SK-N-SH (cell line): ENCODE measurements around the gene ULK1. TPM values are rescaled to one million over a fixed set of nuclear protein-coding genes. Genes with fewer than 3 reads are reported as not detected.

ENCODE experiments used
- CTCF ChIA-PET: fragments of 300-600, 350-600 bp; formaldehyde crosslinking; extraction: SDS; loops from one replicate; lab custom pipeline; 2021; lab: Yijun Ruan, JAX
- POLR2A ChIA-PET: fragments of 350-600 bp; sonication (Branson Sonifier 250); formaldehyde crosslinking; extraction: SDS; loops from one replicate; lab custom pipeline; 2020; ENCODE audit warnings: antibody characterized with exemption, inconsistent platforms; lab: Yijun Ruan, JAX
- DNase-seq: peaks from one replicate; pipeline ENCODE4 v3.0.0; 2012
- H2AFZ ChIP-seq: fragments of 200-600 bp; sonication (generic); 2 replicates; pipeline ENCODE4 v1.8.1; 2016; ENCODE audit warnings: antibody characterized with exemption, mild to moderate bottlenecking, low read depth
- H3F3A ChIP-seq: fragments of 200-600 bp; sonication (generic); replicated peaks from 2 replicates; pipeline ENCODE3; 2016; ENCODE audit warnings: antibody characterized with exemption, mild to moderate bottlenecking; ENCODE audit not compliant: insufficient read depth
- H3K27ac ChIP-seq, 2 experiments: fragments of 200-500 bp in 1 of 2; fragments of 200-600 bp in 1 of 2; sonication (Bioruptor generic) in 1 of 2; sonication (generic), shearing (Covaris generic) in 1 of 2; 2 replicates each; pipeline versions ENCODE4 v1.5.1 to v1.6.1; 2014 to 2016; ENCODE audit warnings: low read depth in 2 of 2, inconsistent platforms in 1 of 2, low read length in 1 of 2, mild to moderate bottlenecking in 1 of 2, mixed read lengths in 1 of 2
- H3K27me3 ChIP-seq: fragments of 200-600 bp; sonication (generic), shearing (Covaris generic); 2 replicates; pipeline ENCODE4 v1.6.1; 2016; ENCODE audit warnings: mixed run types; ENCODE audit not compliant: insufficient read depth
- H3K36me3 ChIP-seq, 2 experiments: fragments of 200-500 bp in 1 of 2; fragments of 200-600 bp in 1 of 2; sonication (Bioruptor generic) in 1 of 2; sonication (generic) in 1 of 2; replicated peaks in 1 of 2; 2 replicates each; pipeline versions ENCODE3 to v1.5.1; 2014 to 2016; ENCODE audit warnings: low read length in 1 of 2, mild to moderate bottlenecking in 1 of 2; ENCODE audit not compliant: insufficient read depth in 2 of 2, control insufficient read depth in 1 of 2
- H3K4me1 ChIP-seq, 2 experiments: fragments of 200-500 bp in 1 of 2; fragments of 200-600 bp in 1 of 2; sonication (Bioruptor generic) in 1 of 2; sonication (generic), shearing (Covaris generic) in 1 of 2; 2 replicates each; pipeline versions ENCODE4 v1.5.1 to v1.6.1; 2014 to 2016; ENCODE audit warnings: low read depth in 1 of 2, low read length in 1 of 2, mixed run types in 1 of 2; ENCODE audit not compliant: insufficient read depth in 2 of 2, control insufficient read depth in 1 of 2
- H3K4me2 ChIP-seq: fragments of 200-600 bp; sonication (generic), shearing (Covaris generic); 2 replicates; pipeline ENCODE4 v1.6.1; 2017; ENCODE audit warnings: mixed run types
- H3K4me3 ChIP-seq, 2 experiments: fragments of 200-500 bp in 1 of 2; fragments of 200-600 bp in 1 of 2; sonication (Bioruptor generic) in 1 of 2; sonication (generic), shearing (Covaris generic) in 1 of 2; 2 replicates each; pipeline versions ENCODE4 v1.5.1 to v1.8.1; 2014 to 2016; ENCODE audit warnings: low read depth in 2 of 2, inconsistent platforms in 1 of 2, low read length in 1 of 2, mild to moderate bottlenecking in 1 of 2, mixed read lengths in 1 of 2, moderate library complexity in 1 of 2
- H3K79me2 ChIP-seq: fragments of 200-600 bp; sonication (generic); 2 replicates; pipeline ENCODE4 v1.8.1; 2017; ENCODE audit warnings: mild to moderate bottlenecking; ENCODE audit not compliant: insufficient read depth
- H3K9ac ChIP-seq: fragments of 200-600 bp; sonication (generic); 2 replicates; pipeline ENCODE4 v1.6.1; 2017; ENCODE audit warnings: mixed run types
- H3K9me2 ChIP-seq: fragments of 200-600 bp; sonication (generic); 2 replicates; pipeline ENCODE4 v1.6.1; 2017; ENCODE audit warnings: mixed run types
- H3K9me3 ChIP-seq: fragments of 200-600 bp; sonication (generic); 2 replicates; pipeline ENCODE4 v1.6.1; 2017; ENCODE audit warnings: mixed run types, mild to moderate bottlenecking, moderate library complexity
- H4K20me1 ChIP-seq: fragments of 200-600 bp; sonication (generic); 2 replicates; pipeline ENCODE4 v1.6.1; 2017; ENCODE audit warnings: mild to moderate bottlenecking, mixed run types; ENCODE audit not compliant: insufficient read depth
- CHD2 ChIP-seq: fragments of 150-350 bp; IDR thresholded peaks from 2 replicates; pipeline ENCODE4 v1.6.1; 2018; ENCODE audit warnings: low read length; ENCODE audit not compliant: partially characterized antibody
- FOXM1 ChIP-seq: IDR thresholded peaks from 2 replicates; pipeline ENCODE4 v1.4.0; 2012; ENCODE audit warnings: low read depth, mild to moderate bottlenecking
- NFIC ChIP-seq: IDR thresholded peaks from 2 replicates; pipeline ENCODE4 v1.4.0; 2012; ENCODE audit warnings: borderline replicate concordance
- SMC3 ChIP-seq: IDR thresholded peaks from 2 replicates; pipeline ENCODE4 v1.6.1; 2012; ENCODE audit warnings: low read depth, low read length, improper control_type of control experiment
- TAF1 ChIP-seq: IDR thresholded peaks from 2 replicates; pipeline ENCODE4 v1.6.1; 2012; ENCODE audit warnings: low read depth, mild to moderate bottlenecking, low read length, moderate library complexity, borderline replicate concordance
- TEAD4 ChIP-seq: IDR thresholded peaks from 2 replicates; pipeline ENCODE4 v1.4.0; 2012; ENCODE audit warnings: mild to moderate bottlenecking, borderline replicate concordance; ENCODE audit not compliant: insufficient read depth
- YY1 ChIP-seq: IDR thresholded peaks from 2 replicates; pipeline ENCODE4 v1.4.0; 2012; ENCODE audit warnings: low read depth, mild to moderate bottlenecking
- WGBS: methylation state at CpG from one replicate; pipeline ENCODE4 v1.1.6; 2017; ENCODE audit warnings: low lambda C conversion rate; 5-methylcytosine and 5-hydroxymethylcytosine counted together
- polyA plus RNA-seq, 3 experiments: library from polyadenylated mRNA; depleted of rRNA; stranded (reverse); fragments of >200 nt; gene quantifications; 2 replicates each; pipeline ENCODE4 v1.2.3, GENCODE V29; 2012
- TF ChIP-seq, protein P1 (sequence below): IDR thresholded peaks from 2 replicates; pipeline ENCODE4 v1.6.1; 2012; ENCODE audit warnings: mild to moderate bottlenecking, low read depth, low read length, moderate library complexity
- TF ChIP-seq, protein P2 (sequence below): IDR thresholded peaks from 2 replicates; pipeline ENCODE4 v1.4.0; 2012; ENCODE audit warnings: low read depth, borderline replicate concordance
- TF ChIP-seq, protein P3 (sequence below): IDR thresholded peaks from 2 replicates; pipeline ENCODE4 v1.4.0; 2012; ENCODE audit warnings: low read depth

The ULK1 gene
- polyA plus RNA-seq, 1 of the 3 experiments (the other 2 are of a cell fraction) = 10.7 TPM

DNA sequence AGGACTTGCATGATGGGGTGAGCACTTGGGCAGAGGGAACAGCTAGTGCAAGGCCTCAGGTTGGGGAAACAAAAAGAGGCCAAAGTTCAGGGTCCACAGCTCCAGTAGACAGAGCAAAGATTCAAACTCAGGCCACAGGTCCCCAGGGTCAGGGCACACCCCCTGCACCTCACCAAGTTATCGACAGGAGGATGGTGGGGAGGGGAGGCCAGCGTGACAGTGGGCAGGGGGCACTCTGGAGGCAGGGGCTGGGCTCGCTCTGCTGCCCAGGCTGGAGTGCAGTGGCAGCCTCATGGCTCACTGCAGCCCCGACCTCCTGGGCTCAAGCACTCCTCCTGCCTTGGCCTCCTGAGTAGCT, 32.4 kb upstream of the ULK1 start:
- Histone ChIP-seq H3K9ac (no peak overlapping the region), H3K4me3 (no peak overlapping the region), H4K20me1 (no peaks in the 10 kb centered on the region), H3K79me2 (no peaks in the 10 kb centered on the region), H3F3A (no peaks in the 10 kb centered on the region), H3K27ac (no peak overlapping the region), H2AFZ (no peak overlapping the region), H3K27me3 (no peaks in the 10 kb centered on the region), H3K36me3 (no peaks in the 10 kb centered on the region), H3K9me2 (no peaks in the 10 kb centered on the region), H3K9me3 (no peaks in the 10 kb centered on the region), H3K4me1 (peaks cover 0 to 29% of the 10 kb centered on the region in 2 experiments; a peak in 1 of 4 replicates), H3K4me2 (no peak overlapping the region)
- TF ChIP-seq, protein P1, sequence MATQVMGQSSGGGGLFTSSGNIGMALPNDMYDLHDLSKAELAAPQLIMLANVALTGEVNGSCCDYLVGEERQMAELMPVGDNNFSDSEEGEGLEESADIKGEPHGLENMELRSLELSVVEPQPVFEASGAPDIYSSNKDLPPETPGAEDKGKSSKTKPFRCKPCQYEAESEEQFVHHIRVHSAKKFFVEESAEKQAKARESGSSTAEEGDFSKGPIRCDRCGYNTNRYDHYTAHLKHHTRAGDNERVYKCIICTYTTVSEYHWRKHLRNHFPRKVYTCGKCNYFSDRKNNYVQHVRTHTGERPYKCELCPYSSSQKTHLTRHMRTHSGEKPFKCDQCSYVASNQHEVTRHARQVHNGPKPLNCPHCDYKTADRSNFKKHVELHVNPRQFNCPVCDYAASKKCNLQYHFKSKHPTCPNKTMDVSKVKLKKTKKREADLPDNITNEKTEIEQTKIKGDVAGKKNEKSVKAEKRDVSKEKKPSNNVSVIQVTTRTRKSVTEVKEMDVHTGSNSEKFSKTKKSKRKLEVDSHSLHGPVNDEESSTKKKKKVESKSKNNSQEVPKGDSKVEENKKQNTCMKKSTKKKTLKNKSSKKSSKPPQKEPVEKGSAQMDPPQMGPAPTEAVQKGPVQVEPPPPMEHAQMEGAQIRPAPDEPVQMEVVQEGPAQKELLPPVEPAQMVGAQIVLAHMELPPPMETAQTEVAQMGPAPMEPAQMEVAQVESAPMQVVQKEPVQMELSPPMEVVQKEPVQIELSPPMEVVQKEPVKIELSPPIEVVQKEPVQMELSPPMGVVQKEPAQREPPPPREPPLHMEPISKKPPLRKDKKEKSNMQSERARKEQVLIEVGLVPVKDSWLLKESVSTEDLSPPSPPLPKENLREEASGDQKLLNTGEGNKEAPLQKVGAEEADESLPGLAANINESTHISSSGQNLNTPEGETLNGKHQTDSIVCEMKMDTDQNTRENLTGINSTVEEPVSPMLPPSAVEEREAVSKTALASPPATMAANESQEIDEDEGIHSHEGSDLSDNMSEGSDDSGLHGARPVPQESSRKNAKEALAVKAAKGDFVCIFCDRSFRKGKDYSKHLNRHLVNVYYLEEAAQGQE = no peak
- TF ChIP-seq NFIC (no peak), FOXM1 (no peak), TEAD4 (no peak), TAF1 (no peak), SMC3 (no peak)
- TF ChIP-seq, protein P2, sequence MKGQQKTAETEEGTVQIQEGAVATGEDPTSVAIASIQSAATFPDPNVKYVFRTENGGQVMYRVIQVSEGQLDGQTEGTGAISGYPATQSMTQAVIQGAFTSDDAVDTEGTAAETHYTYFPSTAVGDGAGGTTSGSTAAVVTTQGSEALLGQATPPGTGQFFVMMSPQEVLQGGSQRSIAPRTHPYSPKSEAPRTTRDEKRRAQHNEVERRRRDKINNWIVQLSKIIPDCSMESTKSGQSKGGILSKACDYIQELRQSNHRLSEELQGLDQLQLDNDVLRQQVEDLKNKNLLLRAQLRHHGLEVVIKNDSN = no peak
- no peak for DNase-seq
- ChIA-PET CTCF (interaction anchor here (1.3 to 2.0 kb wide), 3 partner anchors 10 to 88 kb away, joined by 4 to 7 read pairs (median 5); partner anchors contain the start of gene EP400), POLR2A (interaction anchor here (0.9 kb wide), 1 partner anchor 9 kb away, joined by 4 read pairs; no protein-coding TSS in a partner anchor)
- 54% methylated on average over 4 of the region's 4 CpGs for WGBS

DNA sequence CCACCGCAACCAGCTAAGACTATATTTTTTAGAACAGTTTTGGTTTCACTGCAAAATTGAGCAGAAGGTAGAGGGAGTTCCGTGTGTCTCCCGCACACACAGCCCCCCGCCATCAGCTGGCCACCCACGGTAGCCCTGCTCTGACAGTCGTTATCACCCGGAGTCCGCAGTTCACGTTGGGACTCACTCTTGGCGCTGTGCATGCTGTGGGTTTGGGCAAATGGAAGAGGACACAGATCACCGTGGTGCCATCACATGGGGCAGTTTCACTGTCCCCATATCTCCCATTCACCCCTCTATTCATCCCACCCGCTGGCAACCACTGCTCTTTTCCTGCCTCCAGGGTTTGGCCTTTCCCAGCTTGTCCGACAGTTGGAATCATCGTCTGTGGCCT, 31.8 kb upstream of the ULK1 start:
- H4K20me1 ChIP-seq = no peaks in the 10 kb centered on the region
- H3K27me3 ChIP-seq = no peaks in the 10 kb centered on the region
- no peaks in the 10 kb centered on the region for H3K9me3 ChIP-seq
- H2AFZ ChIP-seq = no peak overlapping the region
- H3K9me2 ChIP-seq = no peaks in the 10 kb centered on the region
- DNase-seq = peak; percentile 37
- H3K4me1 ChIP-seq = peaks cover 0 to 29% of the 10 kb centered on the region in 2 experiments; a peak in 1 of 4 replicates
- H3F3A ChIP-seq = no peaks in the 10 kb centered on the region
- H3K79me2 ChIP-seq = no peaks in the 10 kb centered on the region
- 86% methylated on average over 14 of the region's 14 CpGs for WGBS
- no peak for TF ChIP-seq YY1
- TF ChIP-seq, protein P3, sequence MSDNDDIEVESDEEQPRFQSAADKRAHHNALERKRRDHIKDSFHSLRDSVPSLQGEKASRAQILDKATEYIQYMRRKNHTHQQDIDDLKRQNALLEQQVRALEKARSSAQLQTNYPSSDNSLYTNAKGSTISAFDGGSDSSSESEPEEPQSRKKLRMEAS = no peak
- TF ChIP-seq FOXM1 = no peak
- TF ChIP-seq CHD2 = no peak
- TF ChIP-seq SMC3 = no peak
- no peak for TF ChIP-seq TAF1
- POLR2A ChIA-PET = interaction anchor here (0.9 kb wide), 1 partner anchor 9 kb away, joined by 4 read pairs; no protein-coding TSS in a partner anchor
- CTCF ChIA-PET = interaction anchor here (0.5 to 2.0 kb wide), 6 partner anchors 10 to 87 kb away, joined by 3 to 7 read pairs (median 4); partner anchors contain the start of gene EP400
- peak overlapping the region in 1 of 2 experiments; percentile 44; a peak in 1 of 4 replicates for H3K27ac ChIP-seq
- no peaks in the 10 kb centered on the region for H3K36me3 ChIP-seq
- no peak overlapping the region for H3K4me3 ChIP-seq
- no peak overlapping the region for H3K9ac ChIP-seq
- no peak overlapping the region for H3K4me2 ChIP-seq
